Left kidney (tissue), 2 donors: Measurements from ENCODE around the gene ASGR1. TPM values are rescaled to one million over a fixed set of nuclear protein-coding genes. Genes with fewer than 3 reads are reported as not detected.

Experiments used
- DNase-seq: peaks from one replicate; pipeline ENCODE4 v3.0.0-alpha.2; 2013
- polyA plus RNA-seq: library from polyadenylated mRNA; unstranded; fragments of 120-200 nt; gene quantifications from one replicate; pipeline ENCODE4 v1.2.1, GENCODE V29; 2013; ENCODE audit not compliant: insufficient read length

Gene ASGR1
- polyA plus RNA-seq, 1 donor, result 6.1 TPM

GRCh38 chr17:7124923-7125322 is 54.2 kb downstream of the ASGR1 start:
- DNase-seq, result no peak

GRCh38 chr17:7123844-7124243 is 55.3 kb downstream of the ASGR1 start:
- no peak for DNase-seq

Other genes with a start within 250 kb of the ASGR1 start
- gene ALOX12, start 183.3 kb downstream of the ASGR1 start, polyA plus RNA-seq, result 2.4 TPM
- 144 TPM for gene RNASEK, start 166.7 kb downstream of the ASGR1 start, polyA plus RNA-seq
- 21.8 TPM for gene BCL6B, start 156.3 kb downstream of the ASGR1 start, polyA plus RNA-seq
- 4.0 TPM for gene SLC16A13, start 143.4 kb downstream of the ASGR1 start, polyA plus RNA-seq
- 0.18 TPM for gene SLC16A11, start 135.3 kb downstream of the ASGR1 start, polyA plus RNA-seq
- gene CLEC10A, start 99.1 kb downstream of the ASGR1 start, polyA plus RNA-seq, result 0.47 TPM
- gene ASGR2, start 64.5 kb downstream of the ASGR1 start, polyA plus RNA-seq, result 2.0 TPM
- 36.0 TPM for gene DLG4, start 40.5 kb upstream of the ASGR1 start, polyA plus RNA-seq
- 478 TPM for gene ACADVL, start 40.6 kb upstream of the ASGR1 start, polyA plus RNA-seq
- gene DVL2, start 55.1 kb upstream of the ASGR1 start, polyA plus RNA-seq, result 52.5 TPM
- gene PHF23, start 60.1 kb upstream of the ASGR1 start, polyA plus RNA-seq, result 52.8 TPM
- 390 TPM for gene GABARAP, start 63.1 kb upstream of the ASGR1 start, polyA plus RNA-seq
- gene CTDNEP1, start 72.4 kb upstream of the ASGR1 start, polyA plus RNA-seq, result 150 TPM
- 54.9 TPM for gene ELP5, start 72.8 kb upstream of the ASGR1 start, polyA plus RNA-seq
- gene CLDN7, start 83.1 kb upstream of the ASGR1 start, polyA plus RNA-seq, result 36.6 TPM
- gene SLC2A4, start 102.3 kb upstream of the ASGR1 start, polyA plus RNA-seq, result 2.2 TPM
- gene YBX2, start 115.3 kb upstream of the ASGR1 start, polyA plus RNA-seq, result 4.1 TPM
- gene EIF5A, start 128.3 kb upstream of the ASGR1 start, polyA plus RNA-seq, result 284 TPM
- gene GPS2, start 136.0 kb upstream of the ASGR1 start, polyA plus RNA-seq, result 96.6 TPM
- gene NEURL4, start 150.0 kb upstream of the ASGR1 start, polyA plus RNA-seq, result 34.5 TPM
- 6.3 TPM for gene ACAP1, start 157.2 kb upstream of the ASGR1 start, polyA plus RNA-seq
- 10.3 TPM for gene KCTD11, start 172.8 kb upstream of the ASGR1 start, polyA plus RNA-seq
- not detected for gene TMEM95, start 175.8 kb upstream of the ASGR1 start, polyA plus RNA-seq
- gene TNK1, start 201.7 kb upstream of the ASGR1 start, polyA plus RNA-seq, result 5.5 TPM
- gene PLSCR3, start 215.2 kb upstream of the ASGR1 start, polyA plus RNA-seq, result 27.8 TPM
- 74.9 TPM for gene TMEM256, start 224.7 kb upstream of the ASGR1 start, polyA plus RNA-seq
- gene NLGN2, start 228.5 kb upstream of the ASGR1 start, polyA plus RNA-seq, result 28.1 TPM
- not detected for gene SPEM1, start 241.0 kb upstream of the ASGR1 start, polyA plus RNA-seq
- gene SPEM2, start 246.2 kb upstream of the ASGR1 start, polyA plus RNA-seq, result not detected
- not detected for gene SPEM3, start 249.5 kb upstream of the ASGR1 start, polyA plus RNA-seq